DMS79 treated with DMSO at 0.1 percent for 48 hours (cell line): Measurements from ENCODE around the gene ZNF148.

Experiments
- DNase-seq: peaks from one replicate; lab custom pipeline; 2025; lab: John Stamatoyannopoulos, UW

Gene ZNF148

DNA sequence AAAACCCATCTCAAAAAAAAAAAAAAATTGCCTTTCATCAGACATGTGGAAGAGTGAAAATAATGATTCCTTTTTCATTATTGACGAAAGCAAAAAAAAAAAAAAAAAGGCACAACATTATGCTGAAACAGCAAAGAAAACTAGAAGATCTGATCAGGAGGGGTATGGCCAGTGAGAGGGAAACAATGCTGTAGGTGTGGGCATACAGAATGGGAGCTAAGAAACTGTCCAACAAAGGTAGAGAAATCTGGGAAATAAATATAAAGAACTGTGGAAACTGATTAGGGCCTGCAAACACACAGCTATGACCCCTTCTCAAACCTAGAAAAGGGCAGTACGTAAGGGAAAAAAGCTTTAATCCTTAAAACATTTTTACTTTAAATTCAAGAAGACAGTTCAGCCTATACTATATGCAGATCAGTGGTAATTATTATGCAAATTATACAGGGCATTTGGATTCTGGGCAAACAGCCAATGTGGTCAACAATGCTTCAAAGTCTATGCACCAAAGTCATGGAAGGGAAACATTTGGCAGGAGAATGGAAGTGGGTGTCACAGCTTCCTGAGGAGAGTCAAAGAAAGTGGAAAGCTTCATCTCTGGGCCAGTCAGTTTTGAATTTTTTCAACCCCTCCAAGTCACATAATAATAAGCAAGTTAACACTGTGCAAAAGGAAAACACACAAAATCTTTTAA, 94.3 kb downstream of the ZNF148 start:
- DNase-seq, result peak; percentile 43

DNA sequence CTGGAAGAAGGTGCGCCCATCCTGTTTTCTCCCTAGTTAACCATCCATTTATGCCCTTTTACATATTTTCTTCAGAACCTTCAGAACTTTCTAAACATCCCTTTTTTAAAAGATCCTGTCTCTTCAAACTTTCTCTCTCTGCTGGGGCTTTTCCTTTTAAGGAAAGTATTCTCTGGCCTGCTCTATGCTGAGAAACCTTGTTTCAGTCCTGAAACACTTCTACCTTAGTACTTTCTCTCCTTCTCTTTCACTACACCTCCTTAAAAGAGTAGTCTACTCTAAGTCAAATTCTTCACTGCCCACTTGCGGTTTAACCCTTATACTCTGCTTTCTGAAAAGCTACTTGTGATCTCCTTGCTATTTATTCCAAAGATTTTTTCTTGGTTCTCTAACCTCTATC, 97.0 kb downstream of the ZNF148 start:
- no peak for DNase-seq

DNA sequence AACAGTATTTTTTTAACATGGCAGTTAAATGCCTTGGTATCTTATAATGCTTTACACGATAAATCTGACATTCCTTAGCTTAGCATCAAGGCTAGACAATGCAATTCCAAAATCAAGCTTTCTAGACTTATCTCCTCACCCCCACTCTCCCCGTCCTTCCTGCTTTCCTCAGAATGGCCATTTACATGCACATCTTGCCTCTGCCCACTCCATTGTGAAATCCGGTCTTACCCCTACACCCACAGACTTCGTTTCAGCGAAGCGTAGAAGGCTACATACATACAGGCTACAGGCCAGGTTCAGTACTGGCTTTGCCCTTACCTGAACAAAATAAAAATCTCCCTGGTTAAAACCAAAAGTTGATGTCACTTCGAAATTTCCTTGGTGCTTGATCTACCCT, 104.0 kb downstream of the ZNF148 start:
- DNase-seq, result no peak

DNA sequence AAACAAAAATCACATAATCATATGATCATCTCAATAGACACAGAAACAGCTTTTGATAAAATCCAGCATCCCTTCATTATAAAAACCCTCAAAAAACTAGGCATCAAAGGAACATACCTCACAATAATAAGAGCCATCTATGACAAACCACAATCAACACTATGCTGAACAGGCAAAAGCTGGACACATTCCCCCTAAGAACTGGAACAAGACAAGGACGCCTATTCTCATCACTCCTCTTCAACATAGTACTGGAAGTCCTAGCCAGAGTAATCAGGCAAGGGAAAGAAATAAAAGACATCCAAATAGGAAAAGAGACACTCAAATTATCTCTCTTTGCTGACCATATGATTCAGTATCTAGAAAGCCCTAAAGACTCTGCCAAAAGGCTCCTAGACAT, 107.7 kb downstream of the ZNF148 start:
- no peak for DNase-seq

DNA sequence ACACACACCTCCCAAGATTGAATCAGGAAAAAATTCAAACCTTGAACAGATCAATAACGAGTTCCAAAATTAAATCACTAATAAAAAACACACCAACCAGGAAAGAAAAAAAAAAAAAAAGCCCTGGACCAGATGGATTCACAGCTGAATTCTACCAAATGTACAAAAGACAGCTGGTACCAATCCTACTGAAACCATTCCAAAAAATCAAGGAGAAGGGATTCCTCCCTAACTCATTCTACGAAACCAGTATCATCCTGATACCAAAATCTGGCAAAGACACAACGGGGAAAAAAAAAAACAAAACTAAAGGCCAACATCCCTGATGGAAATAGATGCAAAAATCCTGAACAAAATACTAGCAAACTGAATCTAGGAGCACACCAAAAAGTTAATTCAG, 108.2 kb downstream of the ZNF148 start:
- DNase-seq, result no peak

DNA sequence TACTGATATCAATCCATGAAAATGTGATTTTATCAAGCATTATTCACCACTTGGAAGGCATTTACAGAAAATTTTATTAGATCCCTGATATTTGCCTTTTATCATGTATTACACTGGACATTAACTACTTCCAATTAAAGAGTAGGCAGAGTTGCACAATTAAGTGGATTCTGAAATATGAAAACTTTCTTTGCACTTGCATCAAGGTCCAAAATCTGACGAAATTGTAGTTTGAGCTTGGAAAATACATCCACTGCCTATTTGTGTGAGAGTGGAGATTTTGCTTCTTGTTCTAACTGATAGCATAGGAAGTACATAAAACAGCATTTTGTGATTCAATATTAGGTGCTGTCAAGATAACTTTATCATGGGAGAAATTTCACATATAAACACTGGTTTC, 113.0 kb downstream of the ZNF148 start:
- DNase-seq, result no peak

DNA sequence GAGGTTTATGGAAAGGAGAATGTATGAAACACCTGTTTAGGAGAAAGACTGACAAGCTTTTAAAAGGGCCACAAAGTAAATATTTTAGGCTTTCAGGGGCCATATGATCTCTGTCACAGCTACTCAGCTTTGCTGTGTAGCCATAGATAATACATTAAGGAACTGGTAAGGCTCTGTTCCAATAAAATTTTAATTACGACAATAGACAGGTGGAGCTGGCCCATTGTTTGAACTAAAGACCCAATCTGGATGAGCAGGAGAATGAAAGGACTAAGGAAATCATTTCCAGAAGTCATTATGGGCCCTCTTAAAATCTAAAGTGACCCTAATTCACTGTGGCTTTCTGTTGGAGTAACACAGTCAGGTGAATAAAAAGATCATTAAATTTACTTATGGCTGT, 114.1 kb downstream of the ZNF148 start:
- DNase-seq, result peak; percentile 81

DNA sequence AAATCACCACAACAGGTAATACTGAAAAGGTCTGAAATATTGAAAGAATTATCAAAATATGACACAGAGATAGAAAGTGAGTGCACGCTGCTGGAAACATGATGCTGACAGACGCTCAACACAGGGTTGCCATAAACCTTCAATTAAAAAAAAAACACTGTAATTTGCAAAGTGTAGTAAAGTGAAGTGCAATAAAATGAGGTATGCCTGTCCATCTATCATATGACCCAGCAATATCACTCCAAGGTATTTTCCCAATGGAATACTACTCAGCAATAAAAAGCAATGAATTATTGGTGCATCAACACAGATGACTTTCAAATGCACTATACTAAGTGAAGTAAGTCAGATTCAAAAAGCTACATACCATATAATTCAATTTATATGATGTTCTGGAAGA, 115.0 kb downstream of the ZNF148 start:
- no peak for DNase-seq

DNA sequence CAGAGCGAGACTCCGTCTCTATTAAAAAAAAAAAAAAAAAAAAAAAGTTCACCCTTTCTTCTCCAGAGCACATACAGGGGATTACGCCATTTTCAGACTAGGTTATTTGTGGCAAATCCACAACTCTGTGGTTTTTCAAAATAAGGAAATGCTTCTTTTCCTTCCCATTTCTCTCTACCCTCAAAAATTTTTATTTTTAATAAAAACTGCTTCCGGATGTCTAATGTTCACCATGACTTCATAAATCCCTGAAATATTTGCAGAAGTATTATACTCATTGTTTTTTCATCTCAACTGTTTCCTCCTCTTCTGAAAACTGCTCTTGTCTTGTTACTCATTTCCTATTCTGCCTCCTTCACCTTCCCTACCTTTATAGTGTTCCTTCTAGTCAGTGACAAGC, 117.6 kb downstream of the ZNF148 start:
- no peak for DNase-seq

DNA sequence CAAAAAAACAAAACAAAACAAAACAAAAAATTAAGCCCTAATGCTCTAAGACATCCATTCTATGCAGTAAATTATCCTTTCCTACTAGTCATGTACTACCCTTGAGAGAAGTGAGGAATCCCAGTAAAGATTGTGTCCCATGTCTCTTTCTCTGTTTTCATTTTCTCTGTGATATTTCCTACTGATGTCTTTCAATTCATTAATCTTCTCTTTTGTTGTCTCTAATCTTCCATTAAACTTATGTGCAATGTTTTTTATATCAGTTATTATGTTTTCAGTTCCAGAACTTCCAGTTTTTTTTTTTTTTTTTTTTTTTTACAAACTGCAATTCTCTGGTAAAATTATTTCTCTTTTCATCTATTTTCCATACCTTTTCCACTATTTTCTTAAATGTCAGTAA, 118.5 kb downstream of the ZNF148 start:
- DNase-seq, result no peak

DNA sequence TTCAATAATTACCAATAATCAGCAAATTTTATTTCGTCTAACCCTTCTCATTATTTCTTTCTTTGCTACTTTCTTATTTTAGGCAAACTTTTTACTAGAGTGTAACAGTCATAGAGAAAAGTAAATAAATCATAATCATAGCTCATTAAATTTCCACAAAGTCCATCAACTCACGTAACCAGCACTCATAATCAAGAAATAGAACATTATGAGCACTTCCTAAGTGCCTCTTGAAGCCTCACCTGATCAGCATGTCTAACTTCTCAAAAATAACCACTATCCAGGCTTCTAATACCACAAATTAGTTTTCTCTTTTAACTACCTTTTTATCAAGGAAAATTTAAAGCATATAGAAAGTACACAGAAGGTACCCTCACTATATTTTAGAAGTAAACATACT, 124.2 kb downstream of the ZNF148 start:
- DNase-seq, result peak; percentile 59

DNA sequence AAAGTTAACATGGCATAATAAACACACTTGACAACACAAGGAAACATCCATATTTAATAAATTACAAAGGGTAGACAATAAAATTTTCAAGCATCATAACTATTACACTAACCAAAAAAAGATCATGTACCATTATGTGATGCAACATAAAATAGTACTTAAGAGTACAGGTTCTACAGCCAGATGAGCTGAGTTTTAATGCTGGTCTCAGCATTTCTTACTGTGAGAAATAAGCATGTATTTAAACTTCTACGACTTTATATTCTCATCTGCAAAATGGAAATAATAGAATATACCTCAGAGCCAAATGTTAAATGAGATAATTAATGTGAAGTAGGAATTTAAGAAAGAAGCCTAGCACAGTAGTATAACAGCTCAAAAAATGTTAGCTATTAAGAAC, 128.9 kb downstream of the ZNF148 start:
- no peak for DNase-seq

DNA sequence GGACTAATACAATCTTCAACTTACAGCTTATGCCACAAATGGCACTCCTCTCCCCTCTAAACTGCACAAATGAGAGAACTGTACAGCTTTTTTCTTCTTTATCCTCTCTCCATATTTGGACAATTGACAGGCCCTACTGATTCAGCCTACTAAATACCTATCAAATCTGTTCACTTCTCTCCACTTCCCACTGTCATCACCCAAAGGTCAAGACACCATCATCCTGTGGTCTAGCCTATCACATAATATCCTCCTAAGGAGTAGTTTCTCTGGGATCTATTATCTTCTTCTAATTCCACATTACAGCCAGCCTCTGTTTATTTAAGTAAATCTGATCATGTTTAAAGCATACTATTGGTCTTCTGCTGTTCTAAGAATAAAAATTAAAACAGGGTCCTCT, 129.6 kb downstream of the ZNF148 start:
- DNase-seq, result no peak

DNA sequence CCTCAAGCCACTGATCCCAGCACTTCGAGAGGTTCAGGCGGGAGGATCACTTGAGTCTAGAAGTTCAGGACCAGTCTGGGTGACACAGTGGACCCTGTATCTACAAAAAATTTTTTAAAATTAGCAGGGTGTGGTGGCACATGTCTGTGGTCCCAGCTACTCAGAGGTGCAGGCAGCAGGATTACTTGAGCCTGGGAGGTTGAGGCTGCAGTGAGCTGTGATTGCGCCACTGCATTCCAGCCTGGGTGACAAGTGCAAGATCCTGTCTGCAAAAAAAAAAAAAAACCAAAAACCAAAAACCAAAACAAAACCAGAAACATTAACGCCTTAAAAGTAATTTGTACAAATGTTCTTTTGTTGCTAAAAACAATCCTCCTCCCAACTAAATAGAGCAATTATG, 134.6 kb downstream of the ZNF148 start:
- DNase-seq, result no peak

DNA sequence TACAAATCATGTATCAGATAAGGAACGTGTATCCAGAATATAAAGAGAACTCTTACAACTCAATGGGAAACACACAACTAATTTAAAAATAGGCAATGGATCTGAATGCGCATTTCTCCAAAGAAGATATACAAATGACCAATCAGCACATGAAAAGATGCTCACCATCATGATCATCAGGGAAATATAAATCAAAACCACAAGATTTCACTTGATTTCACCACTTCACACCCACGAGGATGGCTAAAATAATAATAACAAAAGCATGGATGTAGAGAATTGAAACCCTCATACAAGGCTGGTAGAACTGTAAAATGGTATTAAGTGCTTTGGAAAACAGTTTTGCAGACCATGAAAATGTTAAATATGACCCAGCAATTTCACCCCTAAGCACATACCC, 135.9 kb downstream of the ZNF148 start:
- DNase-seq, result no peak

DNA sequence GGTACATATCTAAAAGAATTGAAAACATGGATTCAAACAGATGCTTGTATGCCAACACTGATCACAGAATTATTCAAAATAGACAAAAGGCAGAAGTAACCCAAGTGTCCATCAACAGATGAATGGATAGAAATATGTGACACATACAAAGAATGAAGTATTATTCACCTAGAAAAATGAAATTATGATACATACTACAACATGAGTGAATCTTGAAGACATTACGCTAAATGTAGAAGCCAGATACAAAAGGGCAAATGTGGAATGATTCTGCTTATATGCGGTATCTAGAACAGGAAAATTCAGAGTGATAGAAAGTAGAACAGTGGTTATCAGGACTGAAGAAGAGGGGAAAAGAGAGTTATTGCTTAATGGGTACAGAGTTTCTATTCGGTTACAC, 136.4 kb downstream of the ZNF148 start:
- no peak for DNase-seq

DNA sequence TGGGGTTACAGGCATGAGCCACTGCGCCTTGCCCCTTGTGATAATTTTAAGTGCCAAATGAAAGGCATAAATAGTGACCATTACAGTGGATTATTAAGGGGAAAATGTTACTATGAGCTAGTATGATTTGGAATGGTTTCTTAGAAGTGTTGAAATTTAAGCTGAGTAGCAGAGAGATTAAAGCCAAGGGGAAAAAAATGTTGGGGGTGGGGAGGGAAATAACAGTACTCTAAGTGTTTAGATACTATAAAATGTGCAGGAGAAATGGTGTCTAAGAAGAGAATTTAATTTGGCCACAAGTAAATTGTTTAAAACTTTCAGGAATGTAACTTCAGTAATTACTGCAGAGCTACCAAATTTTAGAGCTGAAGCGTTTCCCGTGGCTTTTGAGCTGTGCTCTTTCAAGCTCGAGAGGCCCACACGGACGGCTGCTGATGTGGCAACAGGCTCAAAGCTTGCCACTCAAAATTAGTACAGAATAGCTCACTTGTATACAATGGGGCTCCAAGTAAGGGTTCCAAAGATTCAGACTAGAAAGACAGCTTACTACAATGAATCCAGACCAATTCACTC, 138.7 kb downstream of the ZNF148 start:
- DNase-seq, result no peak

DNA sequence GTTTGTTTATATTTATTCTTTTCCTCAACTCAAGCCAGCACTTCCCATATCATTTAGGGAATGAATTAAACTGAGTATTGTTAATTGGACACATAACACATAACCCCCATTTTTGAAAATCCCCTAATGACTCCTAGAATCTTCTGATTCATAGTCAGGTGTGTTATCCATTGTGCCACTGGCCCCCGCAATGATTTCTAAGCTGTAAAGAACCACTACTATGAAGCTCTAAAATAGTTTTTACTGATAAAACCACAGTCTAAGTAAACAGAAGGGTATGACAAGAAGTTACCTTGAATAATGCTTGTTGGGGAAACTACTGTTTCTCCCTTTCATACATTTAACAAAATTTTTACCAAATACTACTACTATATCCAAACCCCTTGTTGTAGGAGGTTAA, 140.3 kb downstream of the ZNF148 start:
- DNase-seq, result no peak

DNA sequence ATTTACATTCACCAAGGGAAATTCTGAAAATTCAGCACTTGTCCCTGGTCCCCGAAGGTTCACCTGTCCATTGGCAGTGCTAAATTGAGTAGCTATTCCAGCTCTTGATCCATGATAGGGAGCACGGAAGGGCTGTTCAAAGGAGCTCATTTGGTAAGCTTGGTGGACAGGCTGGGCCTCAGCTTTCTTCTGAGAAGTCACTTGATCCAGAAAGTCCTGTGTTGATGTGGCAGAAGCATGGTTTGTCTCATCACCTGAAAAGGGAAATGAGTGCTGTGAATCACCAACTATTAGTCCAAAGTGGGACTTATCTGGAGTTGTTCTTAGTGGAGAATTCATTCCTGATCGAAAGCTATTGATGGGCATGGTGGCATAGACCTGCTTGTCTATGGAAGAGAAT, 142.7 kb downstream of the ZNF148 start:
- no peak for DNase-seq

DNA sequence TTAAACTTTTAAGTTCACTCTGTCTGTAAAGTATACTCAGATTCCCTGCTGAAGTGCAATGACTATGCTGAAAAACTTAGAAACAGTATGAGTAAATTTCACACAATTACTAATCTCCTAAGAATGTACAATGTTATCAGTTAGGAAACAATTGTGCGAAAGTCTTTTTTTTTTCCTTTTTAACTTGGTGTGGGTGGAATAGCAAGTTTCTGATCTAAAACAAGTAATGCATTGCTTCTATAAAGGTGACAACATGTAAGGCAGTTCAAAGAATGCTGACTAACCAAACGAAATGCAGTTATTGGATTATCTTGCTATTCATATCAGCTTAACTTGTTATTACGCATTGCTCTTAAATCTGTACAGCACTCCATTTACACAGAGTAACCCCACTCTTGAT, 143.2 kb downstream of the ZNF148 start:
- no peak for DNase-seq

DNA sequence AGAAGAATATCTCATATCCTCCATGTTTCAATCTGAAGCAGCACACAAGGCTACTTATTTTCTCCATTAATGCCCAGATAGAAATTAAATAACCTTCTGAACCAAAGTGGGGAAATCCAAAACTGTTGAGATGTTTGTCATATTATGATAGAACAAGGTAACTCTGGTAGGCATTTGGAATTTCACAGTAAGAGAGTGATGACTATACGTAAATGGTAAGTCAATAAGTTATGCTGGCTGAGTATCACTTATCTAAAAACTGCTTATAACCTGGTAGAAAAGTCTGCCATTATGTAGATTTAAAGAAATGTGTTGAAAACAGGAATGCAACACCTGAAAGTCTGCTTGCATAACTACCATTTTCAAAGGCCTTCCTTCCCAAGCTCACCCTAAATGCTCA, 145.4 kb downstream of the ZNF148 start:
- DNase-seq, result no peak

DNA sequence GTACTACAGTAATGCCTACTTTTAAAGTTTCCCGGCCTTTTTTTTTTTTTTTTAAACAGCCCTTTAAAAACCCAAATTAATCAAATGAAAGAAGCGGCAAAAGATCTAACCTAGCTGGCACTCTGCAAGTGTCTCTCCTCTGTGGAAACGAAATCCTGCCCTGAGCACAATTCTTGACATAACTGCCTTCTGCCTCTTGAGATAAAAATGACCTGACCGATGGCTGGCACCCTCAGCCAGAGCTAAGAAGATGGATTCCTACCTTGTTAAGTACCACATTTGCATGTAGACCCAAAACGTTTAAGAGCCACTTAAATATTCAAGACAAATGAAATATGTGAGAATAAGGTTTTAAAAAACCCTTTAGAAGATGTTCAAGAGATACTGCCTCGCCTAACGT, 146.0 kb downstream of the ZNF148 start:
- DNase-seq, result no peak

DNA sequence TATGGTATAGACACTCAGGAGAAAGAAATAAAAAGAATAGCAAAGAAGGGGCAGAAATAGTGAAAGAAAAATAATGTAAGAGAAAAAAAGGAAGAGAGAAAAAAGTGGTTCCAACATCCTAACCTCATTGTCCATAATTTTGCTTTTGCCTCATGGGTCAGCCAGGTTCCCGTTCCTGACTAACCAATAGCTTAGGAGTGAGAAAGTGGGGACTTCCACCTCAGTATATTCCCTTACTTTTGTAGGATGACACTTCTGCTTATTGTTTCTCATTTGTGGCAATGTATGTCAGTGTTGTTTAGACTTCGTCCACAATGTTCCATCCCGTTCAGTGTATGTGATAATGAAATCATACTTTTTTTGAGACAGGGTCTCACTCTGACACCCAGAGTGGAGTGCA, 153.3 kb downstream of the ZNF148 start:
- no peak for DNase-seq

DNA sequence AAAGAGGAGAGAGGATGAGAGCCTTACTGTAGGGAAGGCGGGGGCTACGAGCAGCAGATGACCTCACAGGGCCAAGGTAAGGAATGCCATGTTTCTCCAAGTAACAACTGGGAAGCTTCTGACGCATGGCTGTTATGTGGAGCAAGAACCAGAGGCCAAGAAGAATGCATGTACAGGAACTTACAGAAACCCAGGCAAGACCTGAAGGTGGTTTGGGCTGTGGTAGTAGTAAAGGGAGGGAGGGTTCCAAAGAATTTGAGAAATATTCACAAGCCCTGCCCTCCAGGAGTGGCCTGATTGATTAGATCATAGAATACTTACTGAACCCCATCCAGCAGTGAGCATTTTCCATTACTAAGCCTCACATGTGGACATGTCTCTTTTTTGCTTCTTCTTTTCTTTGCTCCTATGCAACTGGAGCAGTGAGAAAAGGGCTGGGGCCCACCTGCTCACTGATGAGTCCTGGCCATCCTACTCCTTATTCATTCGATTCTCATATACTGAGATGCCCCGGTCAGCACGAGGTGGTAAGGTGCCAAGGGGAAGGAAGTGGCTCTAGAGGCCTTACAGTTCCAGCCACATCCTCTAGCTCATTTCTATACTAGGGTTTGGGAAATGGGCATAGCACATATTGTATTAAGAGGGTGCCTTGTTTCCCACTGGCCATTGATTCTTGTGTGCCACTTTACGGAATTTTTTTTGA, 154.2 kb downstream of the ZNF148 start:
- DNase-seq, result no peak
